ENCODE data around the gene SMAD4.

- TF ChIP-seq CTCF (IDR thresholded peaks at IDR 0.05) (no peak), TEAD1 (CRISPR knock-in tag; IDR thresholded peaks at IDR 0.05) (no peak), CREB1 (CRISPR knock-in tag; IDR thresholded peaks at IDR 0.05) (no peak)
- TF ChIP-seq, protein P1, sequence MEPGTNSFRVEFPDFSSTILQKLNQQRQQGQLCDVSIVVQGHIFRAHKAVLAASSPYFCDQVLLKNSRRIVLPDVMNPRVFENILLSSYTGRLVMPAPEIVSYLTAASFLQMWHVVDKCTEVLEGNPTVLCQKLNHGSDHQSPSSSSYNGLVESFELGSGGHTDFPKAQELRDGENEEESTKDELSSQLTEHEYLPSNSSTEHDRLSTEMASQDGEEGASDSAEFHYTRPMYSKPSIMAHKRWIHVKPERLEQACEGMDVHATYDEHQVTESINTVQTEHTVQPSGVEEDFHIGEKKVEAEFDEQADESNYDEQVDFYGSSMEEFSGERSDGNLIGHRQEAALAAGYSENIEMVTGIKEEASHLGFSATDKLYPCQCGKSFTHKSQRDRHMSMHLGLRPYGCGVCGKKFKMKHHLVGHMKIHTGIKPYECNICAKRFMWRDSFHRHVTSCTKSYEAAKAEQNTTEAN (CRISPR knock-in tag; IDR thresholded peaks at IDR 0.05) = no peak
- TF ChIP-seq, protein P2, sequence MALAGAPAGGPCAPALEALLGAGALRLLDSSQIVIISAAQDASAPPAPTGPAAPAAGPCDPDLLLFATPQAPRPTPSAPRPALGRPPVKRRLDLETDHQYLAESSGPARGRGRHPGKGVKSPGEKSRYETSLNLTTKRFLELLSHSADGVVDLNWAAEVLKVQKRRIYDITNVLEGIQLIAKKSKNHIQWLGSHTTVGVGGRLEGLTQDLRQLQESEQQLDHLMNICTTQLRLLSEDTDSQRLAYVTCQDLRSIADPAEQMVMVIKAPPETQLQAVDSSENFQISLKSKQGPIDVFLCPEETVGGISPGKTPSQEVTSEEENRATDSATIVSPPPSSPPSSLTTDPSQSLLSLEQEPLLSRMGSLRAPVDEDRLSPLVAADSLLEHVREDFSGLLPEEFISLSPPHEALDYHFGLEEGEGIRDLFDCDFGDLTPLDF (CRISPR knock-in tag; IDR thresholded peaks at IDR 0.05) = no peak
Measured at GRCh38 chr18:51068105-51068504, 38.1 kb downstream of the SMAD4 start.

All from WTC11 (cell line).